T follicular helper cell (primary cell): Measurements from ENCODE around the gene TGFA.

Source experiments
- DNase-seq: peaks from one replicate; pipeline ENCODE4 v3.0.0-alpha.2; 2020; ENCODE audit warnings: low read depth

Gene TGFA

GRCh38 chr2:70418514-70418913 lies 135.1 kb downstream of the TGFA start:
- no peak for DNase-seq

- DNase-seq = no peak
Observed at GRCh38 chr2:70417011-70417410, 136.6 kb downstream of the TGFA start.

- DNase-seq = no peak
Observed at GRCh38 chr2:70412294-70413070, 141.1 kb downstream of the TGFA start.

- DNase-seq = no peak
Observed at GRCh38 chr2:70411483-70412125, 142.0 kb downstream of the TGFA start.

GRCh38 chr2:70403267-70404053 lies 150.2 kb downstream of the TGFA start:
- DNase-seq = no peak

- DNase-seq = no peak
Observed at GRCh38 chr2:70400539-70400938, 153.1 kb downstream of the TGFA start.

- DNase-seq = no peak
Observed at GRCh38 chr2:70399046-70399445, 154.6 kb downstream of the TGFA start.
